WERI-Rb-1 (cell line): ENCODE measurements around the gene PIGN.

Experiments used
- DNase-seq: peaks from one replicate; pipeline ENCODE4 v3.0.0-alpha.2; 2020
- H3K27ac ChIP-seq: fragments of 250-450 bp; sonication (Bioruptor Pico); 2 replicates; pipeline ENCODE4 v1.5.1; 2020; ENCODE audit warnings: mild to moderate bottlenecking, moderate library complexity
- H3K27me3 ChIP-seq: fragments of 250-450 bp; sonication (Bioruptor Pico); 2 replicates; pipeline ENCODE4 v1.5.1; 2021; ENCODE audit warnings: mild to moderate bottlenecking, low read depth, moderate library complexity; ENCODE audit not compliant: insufficient read depth, severe bottlenecking
- H3K36me3 ChIP-seq: fragments of 250-450 bp; sonication (Bioruptor Pico); 2 replicates; pipeline ENCODE4 v1.5.1; 2020; ENCODE audit warnings: mild to moderate bottlenecking, moderate library complexity
- H3K4me3 ChIP-seq: 2 replicates; pipeline ENCODE4 v1.5.1; 2011; ENCODE audit warnings: low read depth, mild to moderate bottlenecking, control low read depth, low read length
- H3K9me3 ChIP-seq: fragments of 250-450 bp; sonication (Bioruptor Pico); 2 replicates; pipeline ENCODE4 v1.5.1; 2021; ENCODE audit warnings: mild to moderate bottlenecking, moderate library complexity; ENCODE audit not compliant: severe bottlenecking
- CTCF ChIP-seq: IDR thresholded peaks from 2 replicates; pipeline ENCODE4 v1.5.1; 2011; ENCODE audit warnings: low read depth, mild to moderate bottlenecking, control low read depth, inconsistent platforms, low read length

The PIGN gene

DNA sequence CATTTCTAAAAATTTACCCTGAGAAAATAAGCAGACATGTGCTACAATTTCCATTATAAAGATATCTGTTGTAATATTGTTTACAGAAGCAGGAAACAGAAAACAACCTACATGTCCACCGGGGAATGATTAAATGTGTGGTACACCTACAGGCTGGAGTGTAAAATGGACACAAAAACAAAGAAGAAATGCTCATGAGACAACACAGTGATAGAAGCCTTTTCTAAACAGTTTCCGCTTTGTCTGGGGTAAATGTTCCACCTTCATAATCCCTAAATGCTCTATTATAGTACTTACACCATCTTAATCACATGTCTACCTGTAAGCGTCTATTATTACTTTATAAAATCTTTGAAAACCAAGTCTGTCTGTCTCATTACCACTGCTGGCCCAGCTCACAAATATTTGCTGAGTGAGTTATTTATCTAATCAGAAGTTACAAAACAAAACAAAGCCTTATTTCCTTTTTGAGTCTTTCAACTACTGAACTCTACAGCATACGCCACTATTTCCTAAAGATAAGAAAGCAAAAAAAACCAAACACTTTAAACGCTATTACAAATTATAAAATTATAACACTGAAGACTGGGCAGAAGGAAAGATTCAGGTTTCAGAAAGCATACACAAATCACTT is 95.3 kb downstream of the PIGN start:
- no peak for TF ChIP-seq CTCF
- Histone ChIP-seq H3K27me3 (no peaks in the 10 kb centered on the region), H3K36me3 (no peaks in the 10 kb centered on the region), H3K27ac (no peak overlapping the region), H3K4me3 (no peak overlapping the region), H3K9me3 (no peaks in the 10 kb centered on the region)
- DNase-seq: no peak

GRCh38 chr18:62089174-62089573 is 97.7 kb downstream of the PIGN start:
- no peak for TF ChIP-seq CTCF
- no peaks in the 10 kb centered on the region for H3K9me3 ChIP-seq
- no peaks in the 10 kb centered on the region for H3K27me3 ChIP-seq
- H3K27ac ChIP-seq: no peak overlapping the region
- H3K36me3 ChIP-seq: no peaks in the 10 kb centered on the region
- no peak overlapping the region for H3K4me3 ChIP-seq
- no peak for DNase-seq

GRCh38 chr18:62088156-62088555 is 98.7 kb downstream of the PIGN start:
- Histone ChIP-seq H3K27me3 (no peaks in the 10 kb centered on the region), H3K27ac (no peak overlapping the region), H3K9me3 (no peaks in the 10 kb centered on the region), H3K36me3 (no peaks in the 10 kb centered on the region), H3K4me3 (no peak overlapping the region)
- DNase-seq: no peak
- TF ChIP-seq CTCF: no peak

- DNase-seq: no peak
- no peak for TF ChIP-seq CTCF
- H3K9me3 ChIP-seq: no peaks in the 10 kb centered on the region
- H3K27ac ChIP-seq: no peak overlapping the region
- no peaks in the 10 kb centered on the region for H3K36me3 ChIP-seq
- H3K4me3 ChIP-seq: no peak overlapping the region
- no peaks in the 10 kb centered on the region for H3K27me3 ChIP-seq
Measured at GRCh38 chr18:62085756-62086155, 101.1 kb downstream of the PIGN start.

DNA sequence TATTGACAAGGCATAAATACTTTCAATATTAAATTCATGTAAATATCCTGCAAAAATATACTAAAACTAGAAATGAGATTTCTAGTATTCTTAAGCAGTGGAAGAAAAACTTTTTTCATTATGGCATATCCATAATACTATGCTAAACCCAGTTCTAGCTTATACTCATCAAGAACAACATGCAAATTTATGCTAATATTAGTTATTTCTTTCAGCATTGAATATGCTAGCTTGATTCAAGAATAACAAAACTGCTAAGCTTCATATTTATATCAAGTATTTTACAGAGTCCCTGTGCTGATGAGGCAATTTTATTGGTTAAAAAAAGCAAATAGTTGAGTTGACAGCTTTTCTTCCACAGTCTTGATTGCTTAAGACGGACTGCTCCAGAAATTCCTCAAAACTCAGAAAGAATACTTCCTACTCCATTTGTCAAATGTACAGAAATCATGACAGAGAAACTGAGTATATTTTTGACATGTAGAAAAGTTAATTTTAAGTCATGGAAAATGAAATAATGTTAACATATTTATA is 105.0 kb downstream of the PIGN start:
- H3K4me3 ChIP-seq: no peak overlapping the region
- no peak for TF ChIP-seq CTCF

GRCh38 chr18:62081248-62081647 is 105.6 kb downstream of the PIGN start:
- no peaks in the 10 kb centered on the region for H3K9me3 ChIP-seq
- no peak overlapping the region for H3K4me3 ChIP-seq
- no peaks in the 10 kb centered on the region for H3K27me3 ChIP-seq
- no peak overlapping the region for H3K27ac ChIP-seq
- no peaks in the 10 kb centered on the region for H3K36me3 ChIP-seq
- DNase-seq: no peak
- TF ChIP-seq CTCF: no peak

More for the DNA sequence above, 105.0 kb downstream of the PIGN start:
- Histone ChIP-seq H3K27me3 (no peaks in the 10 kb centered on the region), H3K36me3 (no peaks in the 10 kb centered on the region), H3K27ac (no peak overlapping the region), H3K9me3 (no peaks in the 10 kb centered on the region)
- no peak for DNase-seq
